ENCODE results near the gene LRRC4C. TPM values are rescaled to one million over a fixed set of nuclear protein-coding genes. Genes with fewer than 3 reads are reported as not detected.

The LRRC4C gene
- total RNA-seq: 1 to 10 TPM in 1 of 4 donors, under 1 TPM in 2, not detected in 1; 0.38 to 3.5 (median 0.95) TPM

- no peak for TF ChIP-seq CTCF (IDR thresholded peaks at IDR 0.05)
- no peak for DNase-seq (ENCODE audit: low spot score)
- no peak for ATAC-seq (ENCODE audit: low FRiP score)
These were observed at the start of gene LRRC4C for GRCh38 chr11:41459465-41460401. TSS of gene LRRC4C (minus strand) at chr11:41459652.

- ATAC-seq (ENCODE audit: low FRiP score): no peak
- no peak for TF ChIP-seq CTCF (IDR thresholded peaks at IDR 0.05)
These were observed 48.7 kb upstream of the LRRC4C start for GRCh38 chr11:41508121-41508520.

GRCh38 chr11:41499429-41499828, 40.0 kb upstream of the LRRC4C start:
- ATAC-seq (ENCODE audit: low FRiP score) (no peak), DNase-seq (ENCODE audit: low spot score) (no peak)
- no peak for TF ChIP-seq CTCF (IDR thresholded peaks at IDR 0.05)

More at GRCh38 chr11:41508121-41508520, 48.7 kb upstream of the LRRC4C start:
- no peak for DNase-seq (ENCODE audit: low spot score)

- DNase-seq (ENCODE audit: low spot score) (no peak), ATAC-seq (ENCODE audit: low FRiP score) (no peak)
- TF ChIP-seq CTCF (IDR thresholded peaks at IDR 0.05): no peak
These were observed 39.3 kb upstream of the LRRC4C start for GRCh38 chr11:41498726-41499125.

GRCh38 chr11:41497974-41498373, 38.5 kb upstream of the LRRC4C start:
- no peak for TF ChIP-seq CTCF (IDR thresholded peaks at IDR 0.05)
- ATAC-seq (ENCODE audit: low FRiP score) (no peak), DNase-seq (ENCODE audit: low spot score) (no peak)

GRCh38 chr11:41494716-41495115, 35.3 kb upstream of the LRRC4C start:
- DNase-seq (ENCODE audit: low spot score): no peak
- no peak for ATAC-seq (ENCODE audit: low FRiP score)
- TF ChIP-seq CTCF (IDR thresholded peaks at IDR 0.05): no peak

- no peak for TF ChIP-seq CTCF (IDR thresholded peaks at IDR 0.05)
- no peak for ATAC-seq (ENCODE audit: low FRiP score)
- DNase-seq (ENCODE audit: low spot score): no peak
These were observed 27.0 kb upstream of the LRRC4C start for GRCh38 chr11:41486424-41486823.

Measured in omental fat pad (tissue), 4 donors.